ENCODE data around the gene ELMOD2.
A peak's percentile ranks its signal among the peaks of the same experiment; 100 is the strongest.

The ELMOD2 gene

GRCh38 chr4:140584439-140584838 is 60.5 kb downstream of the ELMOD2 start:
- no peak for DNase-seq

GRCh38 chr4:140595065-140595464 is 71.1 kb downstream of the ELMOD2 start:
- peak; percentile 9 to 12 for DNase-seq

GRCh38 chr4:140600408-140600807 is 76.4 kb downstream of the ELMOD2 start:
- DNase-seq: no peak

GRCh38 chr4:140602714-140603113 is 78.7 kb downstream of the ELMOD2 start:
- no peak for DNase-seq

GRCh38 chr4:140603286-140603685 is 79.3 kb downstream of the ELMOD2 start:
- no peak for DNase-seq
